HS-27A (cell line): ENCODE results near the gene MYO10.
A peak's percentile ranks its signal among the peaks of the same experiment; 100 is the strongest.

Source experiments
- DNase-seq: peaks from one replicate; pipeline ENCODE4 v3.0.0-alpha.2; 2012; ENCODE audit warnings: low read depth, missing footprints

Gene MYO10

DNA sequence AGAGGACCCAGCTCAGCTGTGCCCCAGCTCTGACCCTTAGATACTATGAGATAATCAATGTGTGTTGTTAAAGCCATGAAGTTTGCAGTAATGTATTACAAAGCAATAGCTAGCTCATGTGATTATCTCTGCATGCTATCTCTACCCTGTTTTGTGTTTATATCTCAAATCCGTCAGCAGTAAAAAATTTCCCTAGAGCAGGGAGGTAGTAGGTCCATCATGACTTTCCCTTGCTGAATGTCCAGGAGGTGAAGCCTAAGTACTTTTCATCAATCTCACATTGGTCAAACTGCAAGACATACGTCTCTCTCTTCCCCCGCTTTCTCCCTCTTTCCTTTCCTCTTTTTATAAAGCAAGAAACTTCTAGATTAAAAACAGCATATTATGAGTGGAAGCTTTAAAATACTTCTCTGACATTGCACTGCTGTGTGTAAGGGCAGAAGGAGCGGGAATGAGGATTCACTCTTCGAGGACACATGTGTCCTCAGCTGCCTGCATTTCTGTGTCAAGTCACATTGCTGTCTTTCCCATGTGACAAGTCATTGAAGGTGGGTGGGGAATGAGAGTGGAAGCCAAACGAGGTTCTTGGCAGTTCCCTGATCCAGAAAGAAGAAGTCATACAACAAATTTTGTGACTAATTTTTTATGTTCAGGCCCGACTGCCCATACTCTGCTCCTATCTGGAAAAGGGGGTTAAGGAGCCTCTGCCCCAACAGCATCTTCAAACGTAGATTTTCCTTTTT is 226.2 kb downstream of the MYO10 start:
- DNase-seq, result no peak

DNA sequence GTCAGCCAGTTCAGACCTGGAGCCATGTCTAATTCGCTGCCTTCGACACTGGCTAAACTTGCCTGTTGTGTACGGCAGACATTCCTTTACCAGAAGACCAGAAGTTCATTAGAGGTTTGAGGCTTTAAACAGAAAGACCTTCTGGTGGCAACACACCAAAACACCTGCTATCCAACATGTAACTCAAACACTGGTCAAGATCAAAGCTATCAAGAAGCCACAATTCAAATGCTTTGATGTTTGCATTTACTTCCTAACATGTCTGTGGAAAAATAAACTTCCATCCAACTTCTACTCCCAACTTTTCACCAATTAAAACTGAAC is 228.3 kb downstream of the MYO10 start:
- no peak for DNase-seq

DNA sequence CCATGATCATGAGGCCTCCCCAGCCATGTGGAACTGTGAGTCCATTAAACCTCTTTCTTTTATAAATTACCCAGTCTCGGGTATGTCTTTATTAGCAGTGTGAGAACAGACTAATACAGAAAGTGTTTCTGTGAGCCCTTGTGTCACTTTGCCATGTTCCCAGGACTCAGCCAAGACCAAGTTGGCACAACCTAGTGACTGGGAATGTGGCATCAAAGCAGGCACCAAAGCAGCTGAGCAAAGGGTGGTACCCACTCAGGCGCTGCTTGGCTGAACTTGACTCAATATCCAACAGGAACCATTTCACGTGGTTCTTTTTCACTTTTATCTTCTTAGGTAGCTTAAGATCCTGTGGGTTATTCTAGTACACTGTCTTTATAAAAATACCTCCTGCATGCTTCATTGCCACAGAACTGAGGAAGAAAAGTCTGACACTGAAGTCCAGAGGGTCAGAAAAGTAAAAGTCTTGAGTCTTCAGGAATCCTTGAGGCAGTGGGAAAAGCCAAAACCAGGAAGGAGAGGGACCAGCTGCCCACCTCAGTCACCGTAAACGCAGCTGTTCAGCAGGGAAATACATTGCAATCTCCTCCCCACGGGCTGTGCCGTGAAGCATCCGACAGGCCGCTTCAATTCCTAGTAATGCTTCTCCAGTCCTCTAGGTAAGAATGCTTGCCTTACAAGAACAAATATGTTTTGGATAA is 228.8 kb downstream of the MYO10 start:
- no peak for DNase-seq

DNA sequence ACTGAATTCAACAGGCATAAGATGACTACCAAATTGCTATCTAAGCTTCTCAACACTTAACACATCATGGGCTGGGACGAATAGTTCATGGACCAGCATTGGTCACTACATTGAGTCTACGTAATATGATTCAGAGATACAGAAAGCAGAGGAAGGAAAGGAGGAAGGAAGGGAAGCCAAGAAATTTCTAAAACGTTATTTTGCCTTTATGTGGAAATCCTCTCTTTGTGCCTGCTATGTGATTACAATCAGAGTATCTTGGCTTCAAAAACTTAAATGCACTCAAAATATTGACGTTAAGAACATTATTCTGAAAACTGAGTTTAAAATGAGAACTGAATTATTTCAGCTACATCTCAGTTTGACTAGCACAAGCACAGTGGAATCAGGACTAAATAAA is 231.1 kb downstream of the MYO10 start:
- DNase-seq, result no peak

DNA sequence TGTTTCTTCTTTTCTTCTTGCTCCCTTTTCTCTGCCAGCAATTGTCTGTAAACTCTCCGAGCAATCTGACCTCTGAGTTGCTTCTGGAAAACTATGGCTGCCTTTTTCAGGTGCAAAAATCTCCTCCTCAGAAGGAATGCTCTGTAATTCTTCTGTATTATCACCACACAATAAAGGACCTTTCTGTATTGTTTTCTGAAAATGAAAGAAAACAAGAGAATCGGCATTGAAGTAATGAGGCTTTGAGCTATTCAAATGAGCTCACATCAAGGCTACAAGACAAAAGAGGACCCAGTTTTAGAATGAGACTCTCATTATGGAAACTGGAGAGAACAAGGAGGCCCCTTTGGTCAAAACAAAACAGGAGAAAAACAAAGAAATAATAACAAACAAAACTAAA is 233.1 kb downstream of the MYO10 start:
- no peak for DNase-seq

DNA sequence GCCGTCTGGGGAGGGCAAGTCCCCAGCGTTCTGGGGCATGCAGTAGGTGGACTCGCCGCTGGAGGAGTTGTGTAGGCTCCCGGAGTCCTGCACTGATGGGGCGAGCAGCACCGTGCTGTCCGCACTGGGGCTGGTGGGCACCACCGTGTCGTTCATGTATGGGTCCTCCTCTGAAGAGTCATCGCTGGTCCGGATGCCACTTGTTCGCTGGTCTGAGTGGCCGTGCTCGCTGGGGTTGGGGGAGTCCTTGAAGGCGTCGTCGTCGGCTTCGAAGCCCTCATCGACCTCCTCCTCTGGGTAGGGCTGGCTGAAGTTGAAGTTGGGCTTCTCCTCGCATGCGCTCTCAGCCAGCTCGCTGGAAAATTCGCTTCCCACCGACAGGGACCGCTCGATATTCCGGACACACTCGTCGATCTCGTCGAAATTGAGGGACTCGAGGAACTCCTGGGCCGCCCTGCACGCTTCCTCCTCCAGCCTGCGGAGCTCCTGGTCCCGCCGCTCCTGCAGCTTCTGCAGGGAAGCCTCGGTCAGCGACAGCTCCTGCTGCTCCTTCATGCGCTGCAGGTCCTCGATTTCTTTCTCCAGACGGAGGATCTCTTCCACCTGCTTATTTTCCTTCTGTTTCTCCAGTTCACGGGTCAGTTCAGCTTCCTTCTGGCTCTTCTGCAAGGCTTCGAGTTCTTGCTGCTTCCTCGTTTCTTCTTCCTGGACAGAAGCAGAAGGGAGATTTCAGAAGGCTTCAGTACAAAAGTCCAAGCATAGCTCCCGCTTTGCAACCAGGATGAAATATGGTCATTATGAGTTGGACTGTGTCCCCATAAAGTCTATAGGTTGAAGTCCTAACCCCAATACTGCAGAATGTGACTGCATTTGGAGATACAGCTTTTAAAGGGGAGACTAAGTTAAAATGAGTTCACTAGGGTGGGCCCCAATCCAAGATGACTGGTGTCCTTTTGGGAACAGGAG is 234.7 kb downstream of the MYO10 start:
- DNase-seq, result no peak

DNA sequence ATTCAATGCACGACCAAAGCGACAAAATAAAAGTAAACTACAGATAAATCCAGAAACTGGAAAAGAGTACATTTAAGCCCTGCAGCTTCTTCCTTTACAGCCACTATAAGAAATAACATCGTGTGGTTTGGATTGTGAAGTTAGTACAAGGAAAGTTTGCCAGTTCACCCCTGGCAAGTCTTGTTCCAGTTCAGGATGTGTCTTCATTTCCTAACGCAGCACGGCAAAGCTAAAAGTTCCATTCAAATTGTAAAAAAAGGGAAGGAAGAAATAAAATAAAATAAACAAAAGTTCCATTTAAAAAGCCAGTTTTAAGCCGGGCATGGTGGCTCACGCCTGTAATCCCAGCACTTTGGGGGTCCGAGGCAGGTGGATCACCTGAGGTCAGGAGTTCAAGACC is 236.0 kb downstream of the MYO10 start:
- DNase-seq, result no peak

DNA sequence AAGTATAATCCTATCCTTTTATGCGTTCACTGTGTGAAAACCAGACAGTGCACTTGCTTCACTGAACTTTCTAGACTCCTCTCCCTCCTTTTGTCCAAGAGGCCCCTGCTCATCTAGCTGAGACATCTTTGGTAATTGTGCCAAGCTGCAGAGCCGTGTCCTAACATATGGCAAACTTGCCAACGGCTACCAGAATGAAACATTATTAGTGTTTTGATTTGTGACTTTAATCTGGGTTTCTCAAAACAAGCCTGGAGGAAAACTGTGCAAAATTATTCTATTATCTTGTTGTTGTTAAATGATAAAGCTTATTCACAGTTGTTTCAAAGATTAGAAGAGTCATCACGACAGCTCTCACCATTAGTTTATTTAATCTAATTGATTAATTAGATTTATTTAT is 240.3 kb downstream of the MYO10 start:
- DNase-seq, result no peak

DNA sequence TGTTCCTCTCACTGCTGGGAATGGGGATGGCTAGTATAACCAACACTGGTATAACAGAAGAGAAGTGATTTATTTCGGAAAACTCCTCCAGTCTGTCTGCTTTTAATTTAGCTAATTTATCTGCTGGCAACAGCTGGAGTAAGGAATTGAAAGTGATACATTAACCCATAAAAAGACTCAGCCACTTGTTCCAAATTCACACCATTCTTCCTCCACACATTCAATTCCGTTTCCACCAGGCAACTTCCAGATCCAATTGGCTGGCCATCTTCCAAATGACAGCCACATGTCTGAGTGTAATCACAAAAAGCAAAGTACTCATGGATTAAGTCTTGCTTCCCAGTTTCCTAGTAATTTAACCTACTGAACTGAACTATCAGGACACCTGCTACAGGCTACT is 242.2 kb downstream of the MYO10 start:
- no peak for DNase-seq

DNA sequence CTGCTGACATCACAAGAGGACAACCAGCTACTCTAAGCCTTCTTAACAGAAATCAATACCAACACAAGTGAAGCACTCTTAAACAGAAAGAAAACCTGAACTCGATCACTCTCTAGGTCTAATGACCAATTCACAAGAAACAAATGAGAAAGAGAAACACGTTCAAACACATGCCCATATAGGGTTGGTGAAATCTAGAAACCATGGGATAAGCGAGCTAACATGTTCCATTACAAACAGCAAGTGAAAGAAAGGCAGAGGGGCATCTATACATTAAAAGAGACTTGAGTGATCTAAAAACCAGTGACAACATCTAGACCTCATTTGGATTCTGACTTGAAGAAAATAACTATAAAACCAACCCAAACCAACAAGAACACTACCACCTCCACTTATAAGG is 244.4 kb downstream of the MYO10 start:
- no peak for DNase-seq

DNA sequence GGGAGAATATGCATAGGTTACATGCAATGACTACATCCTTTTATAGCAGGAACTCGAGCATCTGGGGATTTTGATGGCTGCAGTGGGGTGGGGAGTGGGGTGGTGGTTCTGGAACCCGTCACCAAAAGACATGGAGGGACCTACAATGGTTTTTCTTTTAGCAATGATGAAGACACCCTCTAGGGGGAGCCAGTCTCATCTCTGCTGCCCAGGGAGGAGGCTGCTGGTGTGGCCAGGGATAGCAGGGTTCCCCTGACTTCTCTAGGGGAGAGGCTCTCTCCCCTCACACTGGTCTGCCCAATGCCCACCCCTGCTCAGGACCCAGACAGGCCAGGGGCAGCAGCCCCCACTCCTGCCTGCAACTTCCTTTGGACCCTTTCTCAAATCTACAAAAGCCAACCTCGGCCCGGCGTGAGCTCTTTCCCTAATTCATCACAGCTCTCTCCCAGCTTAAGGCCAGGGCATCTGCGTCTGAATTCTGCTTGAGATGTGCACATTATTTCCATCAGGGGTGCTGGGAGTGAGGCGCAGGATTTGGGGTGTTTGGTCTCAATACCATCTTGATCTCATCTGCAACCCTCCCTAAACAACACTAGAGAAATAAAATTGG is 245.7 kb downstream of the MYO10 start:
- peak; percentile 17 for DNase-seq

DNA sequence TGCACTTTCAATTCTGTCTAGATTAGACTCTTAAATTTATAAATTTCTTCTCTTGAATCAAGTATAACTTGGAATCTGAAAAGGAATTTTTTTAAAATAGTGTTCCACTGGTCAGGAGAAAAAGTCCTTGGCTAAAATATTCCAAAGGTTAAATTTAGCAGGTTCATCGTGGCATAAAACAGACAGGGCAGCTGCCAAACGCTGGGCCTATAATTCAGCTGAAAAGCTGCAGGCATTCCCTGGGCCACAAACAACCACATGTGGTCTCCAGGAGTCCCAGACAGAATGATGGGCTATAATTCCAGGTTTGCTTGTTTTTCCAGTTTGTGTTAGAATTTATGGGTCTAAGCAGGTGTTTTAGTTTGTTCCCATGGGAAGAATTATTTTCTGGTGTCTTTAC is 248.2 kb downstream of the MYO10 start:
- no peak for DNase-seq

DNA sequence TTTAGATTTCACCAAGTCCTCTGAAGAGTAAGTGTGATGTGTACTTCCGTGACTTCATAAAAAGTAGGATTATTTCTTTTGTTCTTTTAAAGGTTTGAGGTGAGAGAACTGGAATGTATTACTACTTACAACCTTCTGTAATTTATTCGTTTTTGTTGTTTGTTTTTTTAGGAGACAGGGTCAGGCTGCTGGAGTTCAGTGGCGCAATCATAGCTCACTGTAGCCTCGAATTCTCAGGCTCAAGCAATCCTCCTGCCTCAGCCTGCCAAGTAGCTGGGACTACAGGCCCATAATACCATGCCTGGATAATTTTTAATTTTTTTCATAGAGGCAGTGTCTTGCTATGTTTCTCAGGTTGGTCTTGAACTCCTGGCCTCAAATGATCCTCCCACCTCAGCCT is 251.0 kb downstream of the MYO10 start:
- DNase-seq, result no peak

DNA sequence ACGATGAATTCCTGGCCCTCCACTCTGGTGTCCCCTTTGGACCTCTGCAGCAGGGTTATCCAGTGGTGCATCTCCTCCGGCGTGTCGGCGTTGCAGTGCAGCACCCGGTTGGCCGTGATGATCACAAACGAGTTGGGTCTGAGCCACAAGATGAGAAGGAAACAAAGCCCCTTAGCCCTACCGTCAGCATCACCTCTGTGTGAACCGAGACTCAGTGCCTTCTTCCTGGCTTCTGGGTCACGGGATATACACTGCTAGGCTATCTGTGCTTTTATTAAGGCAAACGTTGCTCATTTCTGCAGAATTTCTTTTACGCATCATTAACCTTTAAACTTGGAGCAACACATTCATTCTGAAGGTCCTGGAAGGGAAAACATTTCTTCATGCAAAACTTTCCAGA is 254.2 kb downstream of the MYO10 start:
- no peak for DNase-seq

DNA sequence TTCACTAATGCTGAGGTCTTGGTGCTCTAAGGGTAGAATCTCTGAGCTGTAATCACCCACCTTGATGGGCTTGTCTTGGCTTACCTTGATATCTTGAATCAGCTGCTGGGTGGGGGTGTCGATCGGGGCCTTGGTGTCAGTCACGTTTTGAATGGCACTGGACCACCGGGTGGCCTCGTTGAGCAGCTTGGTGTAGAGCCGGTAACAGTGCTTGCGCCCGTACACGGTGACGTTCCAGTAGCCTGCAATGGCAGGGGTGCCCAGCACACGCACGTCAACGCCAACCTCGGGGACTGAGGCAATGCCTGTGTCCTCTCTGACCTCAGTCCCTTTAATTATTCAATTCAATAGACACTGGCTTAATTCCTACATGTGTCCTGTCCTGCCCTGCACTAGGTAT is 256.2 kb downstream of the MYO10 start:
- no peak for DNase-seq

DNA sequence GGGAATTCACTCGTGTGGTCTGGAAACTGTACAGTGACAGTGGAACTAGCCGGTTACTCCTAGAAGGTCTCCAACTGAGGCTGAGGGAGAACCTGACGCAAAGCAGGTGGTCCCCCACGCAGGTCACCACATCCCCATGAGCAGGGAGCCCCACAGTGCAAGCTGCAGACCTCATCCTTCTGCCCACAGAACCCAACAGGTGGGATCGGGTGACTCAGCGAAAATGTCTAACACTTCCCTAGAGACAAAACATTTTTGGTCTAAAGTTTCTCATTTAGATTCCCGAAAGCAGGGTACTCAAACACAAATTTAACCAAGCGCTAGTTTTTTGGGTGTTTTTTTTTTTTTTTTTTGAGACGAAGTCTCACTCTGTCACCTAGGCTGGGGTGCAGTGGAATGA is 256.9 kb downstream of the MYO10 start:
- no peak for DNase-seq

DNA sequence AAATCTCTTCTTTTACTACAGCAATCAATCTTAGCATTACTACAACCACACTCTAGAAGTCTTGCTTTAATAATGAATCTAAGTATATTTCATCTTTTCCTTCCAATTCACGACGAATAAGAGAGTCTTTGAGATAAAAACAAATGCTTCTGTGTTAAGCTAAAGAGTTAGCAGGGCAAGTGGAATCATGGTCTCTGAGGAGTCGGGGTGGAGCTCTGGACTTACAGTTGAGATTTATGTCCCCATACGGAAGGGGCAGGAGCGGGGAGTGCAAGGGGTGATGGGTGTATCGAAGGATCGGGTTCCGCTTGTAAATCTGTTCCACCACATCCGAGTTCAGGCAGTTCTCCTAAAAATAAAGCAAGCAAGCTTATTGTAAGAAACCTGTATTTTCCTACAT is 260.3 kb downstream of the MYO10 start:
- no peak for DNase-seq

DNA sequence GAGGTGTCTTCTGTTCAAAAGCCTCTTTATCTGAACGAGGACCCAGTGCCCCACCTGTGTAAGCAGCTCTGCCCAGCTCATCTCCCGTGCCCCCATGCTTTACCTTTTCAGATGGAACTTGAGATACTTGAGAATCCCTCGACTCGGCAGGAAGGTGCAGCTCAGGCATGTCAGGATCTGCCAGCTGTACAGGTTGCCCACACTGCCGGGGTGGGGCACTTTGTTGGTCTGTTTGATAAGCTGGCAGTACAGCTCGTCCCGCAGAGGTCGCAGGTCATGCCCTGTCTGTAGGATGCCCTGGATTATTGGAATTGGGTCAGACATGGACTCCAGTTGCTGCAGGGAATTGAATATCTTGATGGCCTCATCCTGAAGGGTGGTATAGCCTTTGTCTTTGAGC is 261.3 kb downstream of the MYO10 start:
- no peak for DNase-seq

DNA sequence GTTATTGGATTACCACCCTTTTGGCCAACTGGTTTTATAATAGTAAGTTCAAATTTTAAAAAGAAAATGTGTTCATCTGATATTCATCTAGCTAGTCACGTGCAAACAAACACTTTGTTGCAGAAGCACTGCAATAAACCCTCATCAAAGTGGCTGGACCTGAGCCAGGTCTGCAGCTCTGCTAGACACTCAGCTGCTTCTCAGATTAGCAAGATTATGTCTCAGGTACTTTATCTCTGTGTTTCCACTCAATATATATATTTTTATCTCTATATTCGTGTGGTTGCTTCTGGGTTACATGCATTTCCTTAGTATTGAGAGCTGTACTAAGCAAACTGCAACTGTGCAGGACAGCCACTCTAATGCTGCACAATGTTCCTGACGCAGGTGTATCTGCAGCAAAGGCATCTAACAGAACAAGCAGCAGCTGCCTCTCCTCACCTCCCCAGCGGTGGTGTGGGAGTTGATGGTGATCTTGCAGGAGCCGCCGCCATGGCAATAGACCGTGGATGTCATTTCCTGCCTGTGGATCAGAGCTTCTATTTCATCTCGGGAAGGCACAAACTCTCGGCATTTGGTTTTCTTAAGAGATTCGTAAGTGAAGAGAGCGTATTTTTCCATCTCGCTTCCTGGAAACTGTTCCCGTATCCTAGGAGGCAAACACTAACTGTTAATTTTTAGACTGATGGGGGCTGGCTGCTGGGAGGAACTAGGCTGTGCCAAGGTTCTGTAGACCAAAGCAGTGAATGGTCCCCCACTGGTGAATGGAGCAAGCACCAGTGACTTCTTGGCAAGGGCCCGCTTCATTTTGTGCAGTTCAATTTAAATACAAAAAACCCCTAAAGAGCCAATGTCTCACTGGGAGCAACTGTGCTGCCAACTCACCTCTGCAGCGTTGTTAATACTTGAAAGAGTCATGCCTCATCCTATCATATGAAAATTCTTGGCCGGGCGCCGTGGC is 262.6 kb downstream of the MYO10 start:
- DNase-seq, result no peak

DNA sequence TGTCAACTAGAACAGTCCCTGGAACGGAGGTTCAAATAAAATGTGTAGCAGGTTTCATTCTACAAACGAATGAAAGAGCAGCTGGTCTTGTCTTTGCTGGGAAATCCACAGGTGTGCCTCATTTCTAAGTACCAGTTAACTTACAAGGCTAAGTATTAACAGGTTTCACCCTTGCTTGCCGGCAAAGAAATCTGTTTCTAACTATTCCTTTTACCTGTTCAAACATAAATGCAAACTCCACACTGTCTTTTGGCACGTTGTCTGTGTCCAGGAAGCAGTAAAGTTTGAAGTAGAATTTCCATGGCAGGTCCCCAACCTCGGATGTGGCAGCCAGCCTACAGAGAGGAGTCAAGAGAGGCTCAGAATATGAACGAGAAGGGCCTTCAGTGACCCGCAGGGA is 264.9 kb downstream of the MYO10 start:
- no peak for DNase-seq

DNA sequence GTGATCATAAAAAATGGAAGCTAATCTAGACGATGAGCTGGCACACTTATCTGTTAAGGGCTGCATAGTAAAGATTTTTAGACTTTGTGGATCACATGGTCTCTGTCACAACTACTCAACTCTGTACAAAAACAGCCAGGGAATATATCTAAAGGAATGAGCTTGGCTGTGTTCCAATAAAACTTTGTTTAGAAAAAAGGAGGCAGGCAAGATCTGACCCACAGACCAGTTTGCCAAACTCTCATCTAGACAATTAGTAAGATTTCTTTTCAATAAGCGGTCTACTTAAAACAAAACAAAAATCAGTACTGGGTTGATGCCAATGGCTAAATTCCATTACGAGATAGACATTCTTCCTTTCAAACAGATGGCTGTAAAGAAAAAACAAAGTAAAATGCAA is 266.3 kb downstream of the MYO10 start:
- no peak for DNase-seq
